HepG2 (cell line): Measurements from ENCODE around the gene HMG20B. TPM values are rescaled to one million over a fixed set of nuclear protein-coding genes. Genes with fewer than 3 reads are reported as not detected.

ENCODE experiments used
- ERF ChIP-seq: IDR thresholded peaks from 2 replicates; pipeline ENCODE4 v1.6.1; 2018; ENCODE audit warnings: missing biosample characterization, missing genetic modification reagents
- GABPB1 ChIP-seq: IDR thresholded peaks from 2 replicates; pipeline ENCODE4 v1.6.1; 2016; ENCODE audit warnings: mild to moderate bottlenecking, missing genetic modification reagents, moderate library complexity, missing compliant biosample characterization
- HOXD1 ChIP-seq: sonication (generic); formaldehyde crosslinking; IDR thresholded peaks from 2 replicates; pipeline ENCODE4 v1.5.0; 2020; ENCODE audit warnings: missing genetic modification reagents
- KLF16 ChIP-seq, 2 experiments: sonication (generic) in 1 of 2; formaldehyde crosslinking in 1 of 2; IDR thresholded peaks; 2 replicates each; pipeline versions ENCODE4 v1.6.1 to v1.8.0; 2016 to 2023; ENCODE audit warnings: missing genetic modification reagents in 2 of 2, missing compliant biosample characterization in 1 of 2
- MXD4 ChIP-seq: IDR thresholded peaks from 2 replicates; pipeline ENCODE4 v1.6.1; 2016; ENCODE audit warnings: mild to moderate bottlenecking, missing biosample characterization, missing genetic modification reagents
- NFE2L2 ChIP-seq: fragments of 150-350 bp; IDR thresholded peaks from 2 replicates; pipeline ENCODE4 v1.6.1; 2014; ENCODE audit warnings: low read length
- NR2C2 ChIP-seq: sonication (generic); formaldehyde crosslinking; IDR thresholded peaks from 2 replicates; pipeline ENCODE4 v1.4.0; 2020; ENCODE audit warnings: missing genetic modification reagents, mild to moderate bottlenecking, moderate library complexity, borderline replicate concordance
- RNF2 ChIP-seq: fragments of 450-650 bp; conservative IDR thresholded peaks from 2 replicates; pipeline ENCODE4 v1.6.1; 2016; ENCODE audit warnings: low read depth
- SIN3B ChIP-seq: fragments of 150-350 bp; IDR thresholded peaks from 2 replicates; pipeline ENCODE4 v1.6.1; 2014; ENCODE audit warnings: low read length
- TCF12 ChIP-seq, 2 experiments: fragments of 450-650 bp in 1 of 2; sonication (generic) in 1 of 2; formaldehyde crosslinking in 1 of 2; IDR thresholded peaks; 2 replicates each; pipeline versions ENCODE4 v1.6.1 to v1.8.0; 2017 to 2022; ENCODE audit warnings: antibody characterized with exemption in 1 of 2, mild to moderate bottlenecking in 1 of 2, missing genetic modification reagents in 1 of 2, moderate library complexity in 1 of 2
- ZHX1 ChIP-seq: sonication (generic); formaldehyde crosslinking; IDR thresholded peaks from 2 replicates; pipeline ENCODE4 v1.8.1; 2022; ENCODE audit warnings: low read depth, mild to moderate bottlenecking, missing genetic modification reagents
- ZNF333 ChIP-seq: sonication (generic); formaldehyde crosslinking; IDR thresholded peaks from 2 replicates; pipeline ENCODE4 v1.4.0; 2020; ENCODE audit warnings: mild to moderate bottlenecking, missing genetic modification reagents, borderline replicate concordance
- ZNF660 ChIP-seq: sonication (generic); formaldehyde crosslinking; IDR thresholded peaks from 2 replicates; pipeline ENCODE4 v1.5.1; 2020; ENCODE audit warnings: mild to moderate bottlenecking, low read depth, missing genetic modification reagents, borderline replicate concordance
- polyA plus RNA-seq, 8 experiments: library from polyadenylated mRNA; depleted of rRNA in 3 of 8; stranded (reverse) in 7 of 8; unstranded in 1 of 8; fragments of >200 nt; fragmentation: Illumina TruSeq in 4 of 8; extraction: Trizol in 4 of 8; gene quantifications; 2 replicates each; pipeline versions ENCODE4 v1.2.1 to v1.2.3, GENCODE V29; 2011 to 2016; ENCODE audit warnings: low read depth in 4 of 8, missing spikeins in 1 of 8, mixed read lengths in 1 of 8; ENCODE audit not compliant: insufficient read depth in 1 of 8
- total RNA-seq, 5 experiments: library from RNA; depleted of rRNA; stranded (reverse); fragments of >200 nt; fragmentation: Illumina TruSeq; extraction: Trizol; gene quantifications; 2 replicates each; pipeline ENCODE4 v1.2.3, GENCODE V29; 2016; ENCODE audit warnings: low read depth in 1 of 5
- TF ChIP-seq, protein P1 (sequence below): sonication (generic); formaldehyde crosslinking; IDR thresholded peaks from 2 replicates; pipeline ENCODE4 v1.9.0; 2021; ENCODE audit warnings: missing genetic modification reagents, mild to moderate bottlenecking, borderline replicate concordance
- TF ChIP-seq, protein P2 (sequence below), 2 experiments: fragments of 450-650 bp in 1 of 2; sonication (generic) in 1 of 2; formaldehyde crosslinking in 1 of 2; IDR thresholded peaks; 2 replicates each; pipeline versions ENCODE4 v1.6.1 to v1.8.0; 2016 to 2022; ENCODE audit warnings: antibody characterized with exemption in 1 of 2, mild to moderate bottlenecking in 1 of 2, missing genetic modification reagents in 1 of 2

The HMG20B gene
- total and polyA plus RNA-seq, 2 of the 13 experiments (the other 11 are each of a cell fraction or from before 2014, with no cell fraction given): 23.9 to 29.2 TPM

GRCh38 chr19:3573162-3573857, 566 bp downstream of the HMG20B start (continued):
- TF ChIP-seq, protein P1, sequence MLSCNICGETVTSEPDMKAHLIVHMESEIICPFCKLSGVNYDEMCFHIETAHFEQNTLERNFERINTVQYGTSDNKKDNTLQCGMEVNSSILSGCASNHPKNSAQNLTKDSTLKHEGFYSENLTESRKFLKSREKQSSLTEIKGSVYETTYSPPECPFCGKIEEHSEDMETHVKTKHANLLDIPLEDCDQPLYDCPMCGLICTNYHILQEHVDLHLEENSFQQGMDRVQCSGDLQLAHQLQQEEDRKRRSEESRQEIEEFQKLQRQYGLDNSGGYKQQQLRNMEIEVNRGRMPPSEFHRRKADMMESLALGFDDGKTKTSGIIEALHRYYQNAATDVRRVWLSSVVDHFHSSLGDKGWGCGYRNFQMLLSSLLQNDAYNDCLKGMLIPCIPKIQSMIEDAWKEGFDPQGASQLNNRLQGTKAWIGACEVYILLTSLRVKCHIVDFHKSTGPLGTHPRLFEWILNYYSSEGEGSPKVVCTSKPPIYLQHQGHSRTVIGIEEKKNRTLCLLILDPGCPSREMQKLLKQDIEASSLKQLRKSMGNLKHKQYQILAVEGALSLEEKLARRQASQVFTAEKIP (CRISPR knock-in tag): no peak
- TF ChIP-seq GABPB1 (CRISPR knock-in tag): no peak; the same call in 1 of the 2 replicates
- TF ChIP-seq NR2C2 (CRISPR knock-in tag): no peak
- TF ChIP-seq MXD4: no peak
- 0 out of 2 replicates have a peak, but pooled peaks have one; percentile 29 for TF ChIP-seq ZNF333 (CRISPR knock-in tag)
- no peak for TF ChIP-seq ERF (CRISPR knock-in tag)
- TF ChIP-seq TCF12 (IDR thresholded peaks at IDR 0.05): no peak
- 0 out of 2 replicates have a peak, but pooled peaks have one; percentile 23 for TF ChIP-seq TCF12 (CRISPR knock-in tag; IDR thresholded peaks at IDR 0.05)
- TF ChIP-seq ZHX1 (CRISPR knock-in tag): no peak
- TF ChIP-seq NFE2L2: no peak
- no peak for TF ChIP-seq SIN3B
- no peak for TF ChIP-seq ZNF660 (CRISPR knock-in tag)
- TF ChIP-seq HOXD1 (CRISPR knock-in tag): no peak
- TF ChIP-seq KLF16 (CRISPR knock-in tag; IDR thresholded peaks at IDR 0.05): no peak
- TF ChIP-seq, protein P2, sequence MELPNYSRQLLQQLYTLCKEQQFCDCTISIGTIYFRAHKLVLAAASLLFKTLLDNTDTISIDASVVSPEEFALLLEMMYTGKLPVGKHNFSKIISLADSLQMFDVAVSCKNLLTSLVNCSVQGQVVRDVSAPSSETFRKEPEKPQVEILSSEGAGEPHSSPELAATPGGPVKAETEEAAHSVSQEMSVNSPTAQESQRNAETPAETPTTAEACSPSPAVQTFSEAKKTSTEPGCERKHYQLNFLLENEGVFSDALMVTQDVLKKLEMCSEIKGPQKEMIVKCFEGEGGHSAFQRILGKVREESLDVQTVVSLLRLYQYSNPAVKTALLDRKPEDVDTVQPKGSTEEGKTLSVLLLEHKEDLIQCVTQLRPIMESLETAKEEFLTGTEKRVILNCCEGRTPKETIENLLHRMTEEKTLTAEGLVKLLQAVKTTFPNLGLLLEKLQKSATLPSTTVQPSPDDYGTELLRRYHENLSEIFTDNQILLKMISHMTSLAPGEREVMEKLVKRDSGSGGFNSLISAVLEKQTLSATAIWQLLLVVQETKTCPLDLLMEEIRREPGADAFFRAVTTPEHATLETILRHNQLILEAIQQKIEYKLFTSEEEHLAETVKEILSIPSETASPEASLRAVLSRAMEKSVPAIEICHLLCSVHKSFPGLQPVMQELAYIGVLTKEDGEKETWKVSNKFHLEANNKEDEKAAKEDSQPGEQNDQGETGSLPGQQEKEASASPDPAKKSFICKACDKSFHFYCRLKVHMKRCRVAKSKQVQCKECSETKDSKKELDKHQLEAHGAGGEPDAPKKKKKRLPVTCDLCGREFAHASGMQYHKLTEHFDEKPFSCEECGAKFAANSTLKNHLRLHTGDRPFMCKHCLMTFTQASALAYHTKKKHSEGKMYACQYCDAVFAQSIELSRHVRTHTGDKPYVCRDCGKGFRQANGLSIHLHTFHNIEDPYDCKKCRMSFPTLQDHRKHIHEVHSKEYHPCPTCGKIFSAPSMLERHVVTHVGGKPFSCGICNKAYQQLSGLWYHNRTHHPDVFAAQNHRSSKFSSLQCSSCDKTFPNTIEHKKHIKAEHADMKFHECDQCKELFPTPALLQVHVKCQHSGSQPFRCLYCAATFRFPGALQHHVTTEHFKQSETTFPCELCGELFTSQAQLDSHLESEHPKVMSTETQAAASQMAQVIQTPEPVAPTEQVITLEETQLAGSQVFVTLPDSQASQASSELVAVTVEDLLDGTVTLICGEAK (IDR thresholded peaks at IDR 0.05): no peak
- TF ChIP-seq, protein P2 (CRISPR knock-in tag; IDR thresholded peaks at IDR 0.05): no peak
- no peak for TF ChIP-seq RNF2
